ENCODE data around the gene FLYWCH1.

DNA sequence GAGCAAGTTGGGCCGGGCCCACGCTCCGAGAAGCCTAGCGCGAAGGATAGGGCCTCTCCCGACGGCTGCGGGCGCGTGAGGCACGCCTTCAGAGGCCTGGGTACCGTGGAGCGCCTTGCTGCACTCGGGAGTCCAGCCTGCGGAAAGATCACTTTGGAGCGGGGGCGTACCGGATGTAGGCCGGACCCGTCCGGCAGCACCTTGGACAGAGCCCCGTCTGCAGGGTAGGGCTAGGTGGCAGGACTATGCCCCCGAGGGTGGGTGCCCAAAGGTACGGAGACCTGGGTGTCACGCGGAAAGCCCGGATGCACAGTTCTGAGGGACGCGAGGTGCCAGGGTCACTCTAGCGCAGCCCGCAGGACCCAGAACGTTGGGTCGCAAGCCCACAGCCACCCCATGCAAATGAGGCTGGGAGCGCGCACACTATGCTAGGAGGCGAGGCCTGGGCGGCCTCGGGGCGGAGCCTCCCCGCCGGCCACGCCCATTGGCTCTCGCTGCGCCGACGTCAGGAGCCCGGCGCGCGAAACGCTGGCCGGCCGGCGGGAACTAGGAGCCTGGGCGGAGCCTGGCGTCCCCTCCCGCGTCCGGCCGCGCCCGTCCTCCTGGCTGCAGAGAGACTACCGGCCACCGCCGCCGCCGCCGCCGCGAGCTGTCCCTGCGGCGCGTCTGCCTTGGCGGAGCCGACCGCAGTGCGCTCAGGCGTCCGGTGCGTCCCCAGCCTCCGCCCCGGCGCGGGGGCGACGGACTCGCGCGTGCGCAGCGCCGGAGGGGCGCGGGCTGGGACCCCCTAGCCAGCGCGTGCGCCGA is 57.2 kb downstream of the FLYWCH1 start, which contains the start of gene PAQR4:
- TF ChIP-seq, protein P1, sequence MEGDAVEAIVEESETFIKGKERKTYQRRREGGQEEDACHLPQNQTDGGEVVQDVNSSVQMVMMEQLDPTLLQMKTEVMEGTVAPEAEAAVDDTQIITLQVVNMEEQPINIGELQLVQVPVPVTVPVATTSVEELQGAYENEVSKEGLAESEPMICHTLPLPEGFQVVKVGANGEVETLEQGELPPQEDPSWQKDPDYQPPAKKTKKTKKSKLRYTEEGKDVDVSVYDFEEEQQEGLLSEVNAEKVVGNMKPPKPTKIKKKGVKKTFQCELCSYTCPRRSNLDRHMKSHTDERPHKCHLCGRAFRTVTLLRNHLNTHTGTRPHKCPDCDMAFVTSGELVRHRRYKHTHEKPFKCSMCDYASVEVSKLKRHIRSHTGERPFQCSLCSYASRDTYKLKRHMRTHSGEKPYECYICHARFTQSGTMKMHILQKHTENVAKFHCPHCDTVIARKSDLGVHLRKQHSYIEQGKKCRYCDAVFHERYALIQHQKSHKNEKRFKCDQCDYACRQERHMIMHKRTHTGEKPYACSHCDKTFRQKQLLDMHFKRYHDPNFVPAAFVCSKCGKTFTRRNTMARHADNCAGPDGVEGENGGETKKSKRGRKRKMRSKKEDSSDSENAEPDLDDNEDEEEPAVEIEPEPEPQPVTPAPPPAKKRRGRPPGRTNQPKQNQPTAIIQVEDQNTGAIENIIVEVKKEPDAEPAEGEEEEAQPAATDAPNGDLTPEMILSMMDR (IDR thresholded peaks at IDR 0.05) = no peak
- TF ChIP-seq POLR2A (IDR thresholded peaks at IDR 0.05; ENCODE audit: low read depth) (no peak), EP300 (IDR thresholded peaks at IDR 0.05) (no peak), POLR2AphosphoS5 (IDR thresholded peaks at IDR 0.05) (peak in 1 of 2 donors; percentile 30)
